Panc1 (cell line): ENCODE data around the gene TTC3.

Experiments used
- POLR2AphosphoS5 ChIP-seq: IDR thresholded peaks from 2 replicates; pipeline ENCODE4 v1.6.1; 2012; ENCODE audit warnings: mild to moderate bottlenecking, low read depth, low read length, moderate library complexity
- SIN3A ChIP-seq: IDR thresholded peaks from 2 replicates; pipeline ENCODE4 v1.6.1; 2012; ENCODE audit warnings: low read depth, mild to moderate bottlenecking, low read length, moderate library complexity, borderline replicate concordance; ENCODE audit not compliant: insufficient read depth
- TCF7L2 ChIP-seq: IDR thresholded peaks from 2 replicates; pipeline ENCODE4 v1.6.1; 2011; ENCODE audit warnings: mild to moderate bottlenecking, low read depth, low read length, inconsistent platforms
- TF ChIP-seq, protein P1 (sequence below): fragments of 450-650 bp; IDR thresholded peaks from 2 replicates; pipeline ENCODE4 v1.5.1; 2017; ENCODE audit warnings: mild to moderate bottlenecking
- TF ChIP-seq, protein P2 (sequence below), 2 experiments: IDR thresholded peaks; 2 replicates each; pipeline ENCODE4 v1.6.1; 2011 to 2012; ENCODE audit warnings: low read depth in 2 of 2, control low read depth in 1 of 2, low read length in 1 of 2, mild to moderate bottlenecking in 1 of 2, moderate library complexity in 1 of 2; ENCODE audit not compliant: insufficient read depth in 1 of 2

DNA sequence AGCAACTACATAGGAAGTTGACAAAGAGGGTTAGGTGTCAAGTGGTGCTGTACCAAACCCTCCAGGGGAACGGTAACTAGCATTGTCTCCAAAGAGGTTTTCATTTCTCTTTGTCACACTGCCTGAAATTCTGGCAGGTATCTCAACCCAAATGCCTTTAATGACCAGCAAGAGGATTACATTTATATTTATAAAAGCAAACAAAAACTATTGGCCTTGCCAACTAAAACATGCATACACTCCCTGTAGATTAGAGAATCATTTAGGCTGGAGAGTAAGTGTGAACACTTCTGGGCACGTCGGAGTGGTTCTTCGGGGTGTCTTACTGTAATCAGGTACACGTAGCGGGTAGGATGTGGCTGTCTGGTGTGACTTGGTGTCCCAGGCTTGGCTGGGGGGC is 109.2 kb downstream of the TTC3 start:
- TF ChIP-seq, protein P1, sequence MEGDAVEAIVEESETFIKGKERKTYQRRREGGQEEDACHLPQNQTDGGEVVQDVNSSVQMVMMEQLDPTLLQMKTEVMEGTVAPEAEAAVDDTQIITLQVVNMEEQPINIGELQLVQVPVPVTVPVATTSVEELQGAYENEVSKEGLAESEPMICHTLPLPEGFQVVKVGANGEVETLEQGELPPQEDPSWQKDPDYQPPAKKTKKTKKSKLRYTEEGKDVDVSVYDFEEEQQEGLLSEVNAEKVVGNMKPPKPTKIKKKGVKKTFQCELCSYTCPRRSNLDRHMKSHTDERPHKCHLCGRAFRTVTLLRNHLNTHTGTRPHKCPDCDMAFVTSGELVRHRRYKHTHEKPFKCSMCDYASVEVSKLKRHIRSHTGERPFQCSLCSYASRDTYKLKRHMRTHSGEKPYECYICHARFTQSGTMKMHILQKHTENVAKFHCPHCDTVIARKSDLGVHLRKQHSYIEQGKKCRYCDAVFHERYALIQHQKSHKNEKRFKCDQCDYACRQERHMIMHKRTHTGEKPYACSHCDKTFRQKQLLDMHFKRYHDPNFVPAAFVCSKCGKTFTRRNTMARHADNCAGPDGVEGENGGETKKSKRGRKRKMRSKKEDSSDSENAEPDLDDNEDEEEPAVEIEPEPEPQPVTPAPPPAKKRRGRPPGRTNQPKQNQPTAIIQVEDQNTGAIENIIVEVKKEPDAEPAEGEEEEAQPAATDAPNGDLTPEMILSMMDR, result no peak
- TF ChIP-seq, protein P2, sequence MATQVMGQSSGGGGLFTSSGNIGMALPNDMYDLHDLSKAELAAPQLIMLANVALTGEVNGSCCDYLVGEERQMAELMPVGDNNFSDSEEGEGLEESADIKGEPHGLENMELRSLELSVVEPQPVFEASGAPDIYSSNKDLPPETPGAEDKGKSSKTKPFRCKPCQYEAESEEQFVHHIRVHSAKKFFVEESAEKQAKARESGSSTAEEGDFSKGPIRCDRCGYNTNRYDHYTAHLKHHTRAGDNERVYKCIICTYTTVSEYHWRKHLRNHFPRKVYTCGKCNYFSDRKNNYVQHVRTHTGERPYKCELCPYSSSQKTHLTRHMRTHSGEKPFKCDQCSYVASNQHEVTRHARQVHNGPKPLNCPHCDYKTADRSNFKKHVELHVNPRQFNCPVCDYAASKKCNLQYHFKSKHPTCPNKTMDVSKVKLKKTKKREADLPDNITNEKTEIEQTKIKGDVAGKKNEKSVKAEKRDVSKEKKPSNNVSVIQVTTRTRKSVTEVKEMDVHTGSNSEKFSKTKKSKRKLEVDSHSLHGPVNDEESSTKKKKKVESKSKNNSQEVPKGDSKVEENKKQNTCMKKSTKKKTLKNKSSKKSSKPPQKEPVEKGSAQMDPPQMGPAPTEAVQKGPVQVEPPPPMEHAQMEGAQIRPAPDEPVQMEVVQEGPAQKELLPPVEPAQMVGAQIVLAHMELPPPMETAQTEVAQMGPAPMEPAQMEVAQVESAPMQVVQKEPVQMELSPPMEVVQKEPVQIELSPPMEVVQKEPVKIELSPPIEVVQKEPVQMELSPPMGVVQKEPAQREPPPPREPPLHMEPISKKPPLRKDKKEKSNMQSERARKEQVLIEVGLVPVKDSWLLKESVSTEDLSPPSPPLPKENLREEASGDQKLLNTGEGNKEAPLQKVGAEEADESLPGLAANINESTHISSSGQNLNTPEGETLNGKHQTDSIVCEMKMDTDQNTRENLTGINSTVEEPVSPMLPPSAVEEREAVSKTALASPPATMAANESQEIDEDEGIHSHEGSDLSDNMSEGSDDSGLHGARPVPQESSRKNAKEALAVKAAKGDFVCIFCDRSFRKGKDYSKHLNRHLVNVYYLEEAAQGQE (IDR thresholded peaks at IDR 0.05; ENCODE audit: insufficient read depth in 1 of 2, low read depth in 2 of 2, low read length in 1 of 2), result no peak
- TF ChIP-seq POLR2AphosphoS5, result no peak
- no peak for TF ChIP-seq TCF7L2
- no peak for TF ChIP-seq SIN3A
